Measurements from ENCODE around the gene CCDC188.

GRCh38 chr22:20111689-20112622 is 38.9 kb downstream of the CCDC188 start:
- TF ChIP-seq CTCF (conservative IDR thresholded peaks at IDR 0.05; ENCODE audit: low read depth, low read length), result no peak
- no peak for TF ChIP-seq EZH2 (IDR thresholded peaks at IDR 0.05; ENCODE audit: borderline replicate concordance, low read depth, low read length, poor library complexity, severe bottlenecking)

All from A673 (cell line).